GM19397 (cell line): ENCODE results near the gene ZNF10.

Source experiments
- ATAC-seq: cut with Tn5 transposase; IDR thresholded peaks from one replicate; pipeline ENCODE4 v1.9.1; 2021; ENCODE audit warnings: mild to moderate bottlenecking, moderate library complexity; ENCODE audit not compliant: unreplicated experiment

Gene ZNF10

GRCh38 chr12:133192847-133193246 lies 62.4 kb downstream of the ZNF10 start:
- no peak for ATAC-seq

DNA sequence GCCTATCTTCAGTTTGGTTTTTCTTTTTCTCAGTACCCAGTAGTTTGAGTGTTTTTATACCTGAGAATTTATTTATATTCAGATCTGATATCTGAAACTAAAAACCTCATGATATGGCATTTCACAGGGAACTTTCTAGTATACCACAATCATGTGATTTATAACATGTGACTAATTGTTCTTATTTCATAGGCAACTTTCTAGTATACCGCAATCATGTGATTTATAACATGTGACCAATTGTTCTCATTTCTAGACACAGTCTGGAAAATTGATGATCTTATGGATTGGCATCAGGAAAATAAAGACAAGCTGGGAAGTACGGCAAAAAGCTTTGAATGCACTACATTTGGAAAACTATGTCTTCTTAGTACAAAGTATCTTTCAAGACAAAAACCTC lies 71.5 kb downstream of the ZNF10 start:
- ATAC-seq = no peak

GRCh38 chr12:133202493-133203343 lies 72.3 kb downstream of the ZNF10 start:
- ATAC-seq = no peak

GRCh38 chr12:133203344-133204263 lies 73.2 kb downstream of the ZNF10 start:
- ATAC-seq = no peak

DNA sequence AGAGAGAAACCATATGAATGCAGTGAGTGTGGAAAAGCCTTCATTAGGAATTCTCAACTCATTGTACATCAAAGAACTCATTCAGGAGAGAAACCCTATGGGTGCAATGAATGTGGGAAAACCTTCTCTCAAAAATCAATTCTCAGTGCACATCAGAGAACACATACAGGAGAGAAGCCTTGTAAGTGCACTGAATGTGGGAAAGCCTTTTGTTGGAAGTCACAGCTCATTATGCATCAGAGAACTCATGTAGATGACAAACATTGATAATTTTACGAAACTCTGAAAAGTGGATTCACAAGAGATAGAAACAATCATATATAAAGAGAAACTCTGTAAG lies 73.8 kb downstream of the ZNF10 start:
- no peak for ATAC-seq

DNA sequence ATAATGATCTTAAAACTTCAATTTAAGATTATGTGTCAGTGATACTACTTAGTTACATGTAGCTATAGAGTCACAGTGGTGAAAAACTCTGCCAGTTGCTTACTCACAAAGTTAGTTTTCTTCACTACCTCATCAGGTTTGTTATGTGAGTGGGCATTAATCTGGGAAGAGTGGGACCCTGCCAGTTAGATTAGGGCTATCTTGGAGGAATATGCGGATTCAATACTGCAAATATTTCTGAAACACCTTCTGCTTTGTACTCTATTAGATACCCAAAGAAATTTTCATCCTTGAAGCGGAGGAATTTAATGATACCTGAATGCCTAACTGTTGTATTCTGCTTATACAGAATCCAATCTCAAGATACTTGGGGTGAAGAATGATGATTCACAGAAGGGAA lies 76.0 kb downstream of the ZNF10 start:
- ATAC-seq = no peak
